ENCODE results near the gene CD151.

Gene CD151

GRCh38 chr11:832529-833113 lies at the start of gene CD151:
Gene CD151, plus strand, starts transcription at chr11:832952. Its CDS starts 3,118 bp downstream, at chr11:836070.
- DNase-seq: peak; percentile 58

GRCh38 chr11:783581-784015 lies 49.2 kb upstream of the CD151 start:
- peak; percentile 57 for DNase-seq

- DNase-seq: no peak
Observed at GRCh38 chr11:786235-787083, 46.3 kb upstream of the CD151 start.

- no peak for DNase-seq
Observed at GRCh38 chr11:787084-787675, 45.6 kb upstream of the CD151 start.

- no peak for DNase-seq
Observed at GRCh38 chr11:788009-788640, 44.6 kb upstream of the CD151 start.

- DNase-seq: peak; percentile 56
Observed at GRCh38 chr11:788953-789940, 43.5 kb upstream of the CD151 start.

- DNase-seq: peak; percentile 65
Observed at GRCh38 chr11:789943-790342, 42.8 kb upstream of the CD151 start, which contains the start of gene CEND1. Gene CEND1, minus strand, starts transcription at chr11:790090. Its CDS starts 1,514 bp downstream, at chr11:788576.

- DNase-seq: no peak
Observed at GRCh38 chr11:790721-791564, 41.8 kb upstream of the CD151 start.

GRCh38 chr11:791658-792534 lies 40.9 kb upstream of the CD151 start:
- no peak for DNase-seq

- no peak for DNase-seq
Observed at GRCh38 chr11:792535-792821, 40.3 kb upstream of the CD151 start.

- no peak for DNase-seq
Observed at GRCh38 chr11:792873-793272, 39.9 kb upstream of the CD151 start.

- DNase-seq: no peak
Observed at GRCh38 chr11:793556-793955, 39.2 kb upstream of the CD151 start.

GRCh38 chr11:794013-794765 lies 38.6 kb upstream of the CD151 start:
- DNase-seq: no peak

GRCh38 chr11:794766-795633 lies 37.8 kb upstream of the CD151 start:
- DNase-seq: no peak

- DNase-seq: no peak
Observed at GRCh38 chr11:795634-796564, 36.9 kb upstream of the CD151 start.

- no peak for DNase-seq
Observed at GRCh38 chr11:796565-797295, 36.0 kb upstream of the CD151 start.
